ENCODE measurements around the gene FNTB.

- TF ChIP-seq CTCF (conservative IDR thresholded peaks at IDR 0.05 in 1 of 2, IDR thresholded peaks at IDR 0.05 in 1 of 2; ENCODE audit: extremely low read depth in 1 of 2, insufficient read depth in 1 of 2, low read depth in 1 of 2, low read length in 2 of 2) (no peak), EZH2 (IDR thresholded peaks at IDR 0.05; ENCODE audit: borderline replicate concordance, low read length) (no peak)
These were observed 16.7 kb downstream of the FNTB start for GRCh38 chr14:65003394-65003793.

All from mammary epithelial cell (primary cell).